ENCODE data around the gene TSPAN12. TPM values are rescaled to one million over a fixed set of nuclear protein-coding genes. Genes with fewer than 3 reads are reported as not detected.

Gene TSPAN12
- total and polyA plus RNA-seq, 2 donors (not counting 3 experiments of a cell fraction or from before 2014, with no cell fraction given), result 9.3 to 19.8 TPM

GRCh38 chr7:120807390-120807789 lies 50.6 kb downstream of the TSPAN12 start:
- H3K9ac ChIP-seq (replicated peaks; ENCODE audit: extremely low read depth, insufficient read depth, low read length), result no peak overlapping the region
- ChIA-PET CTCF (interaction anchor here (1.0 to 5.2 kb wide), 10 partner anchors 11 to 301 kb away, joined by 3 to 50 read pairs (median 8); no protein-coding TSS in a partner anchor), POLR2A (no interaction called here)
- no peaks in the 10 kb centered on the region for H3K27me3 ChIP-seq (ENCODE audit: control insufficient read depth in 2 of 2, insufficient read depth in 2 of 2, low read length in 2 of 2)
- H3K79me2 ChIP-seq (ENCODE audit: control insufficient read depth, insufficient read depth, low read length), result no peaks in the 10 kb centered on the region
- DNase-seq (ENCODE audit: low read depth, low spot score), result no peak
- TF ChIP-seq FOS (IDR thresholded peaks at IDR 0.05; ENCODE audit: borderline replicate concordance, insufficient read depth, low read length) (no peak), JUN (IDR thresholded peaks at IDR 0.05; ENCODE audit: borderline replicate concordance, insufficient read depth, insufficient read length, low read depth) (no peak), CTCF (IDR thresholded peaks at IDR 0.05; ENCODE audit: extremely low read depth in 1 of 2, insufficient read depth in 1 of 2, low read depth in 1 of 2, low read length in 2 of 2) (no peak), POLR2AphosphoS5 (IDR thresholded peaks at IDR 0.05; ENCODE audit: insufficient read depth, low read depth, low read length) (no peak), POLR2A (IDR thresholded peaks at IDR 0.05; ENCODE audit: low read depth, low read length) (no peak), MAX (IDR thresholded peaks at IDR 0.05; ENCODE audit: insufficient read depth, insufficient read length) (no peak), MYC (IDR thresholded peaks at IDR 0.05; ENCODE audit: low read depth, low read length) (no peak), GATA2 (IDR thresholded peaks at IDR 0.05; ENCODE audit: insufficient read depth, insufficient read length, low read depth, low read length) (no peak), EZH2 (IDR thresholded peaks at IDR 0.05; ENCODE audit: borderline replicate concordance, low read depth, low read length, severe bottlenecking) (no peak)
- H3K27ac ChIP-seq (ENCODE audit: insufficient read depth, low read depth, low read length), result no peak overlapping the region
- H2AFZ ChIP-seq (ENCODE audit: low read depth, low read length), result no peak overlapping the region
- H3K9me1 ChIP-seq (replicated peaks; ENCODE audit: control insufficient read depth, extremely low read depth, insufficient read depth, low read length), result no peaks in the 10 kb centered on the region
- H3K4me3 ChIP-seq (replicated peaks in 1 of 3; ENCODE audit: insufficient read depth in 1 of 3, low read depth in 1 of 3, low read length in 3 of 3), result no peak overlapping the region
- FAIRE-seq, result no peak
- dilution Hi-C loops (cut with MboI; ENCODE audit: extremely low pct_ligation_motif_present, low sequenced_read_pairs), result no loop called here
- intact Hi-C loops (cut with micrococcal nuclease), result loop anchor here (10.0 kb wide), 1 partner anchor 737 kb away; no protein-coding TSS in a partner anchor
- H3K4me2 ChIP-seq (ENCODE audit: insufficient read depth, low read length), result no peak overlapping the region
- H3K4me1 ChIP-seq (ENCODE audit: control insufficient read depth, extremely low read depth, insufficient read depth, low read length), result peaks cover 12% of the 10 kb centered on the region
- no peaks in the 10 kb centered on the region for H3K36me3 ChIP-seq (ENCODE audit: control insufficient read depth in 2 of 2, extremely low read depth in 1 of 2, insufficient read depth in 2 of 2, low read length in 2 of 2)
- no peaks in the 10 kb centered on the region for H3K9me3 ChIP-seq (replicated peaks; ENCODE audit: control insufficient read depth, insufficient read depth, low read length)
- no TSS peak for BruUV-seq (replicated peaks)
- H4K20me1 ChIP-seq (replicated peaks; ENCODE audit: control insufficient read depth, extremely low read depth, insufficient read depth, low read length), result no peaks in the 10 kb centered on the region

Measured in endothelial cell of umbilical vein (primary cell).